PC-3 (cell line): ENCODE results near the gene SUPT16H.

ENCODE experiments used
- CTCF ChIP-seq: fragments of 300-600 bp; sonication (generic); conservative IDR thresholded peaks from 2 replicates; pipeline ENCODE4 v1.5.1; 2017; ENCODE audit warnings: antibody characterized with exemption, low read depth, mild to moderate bottlenecking, low read length
- EZH2phosphoT487 ChIP-seq: fragments of 300-600 bp; sonication (generic); IDR thresholded peaks from 2 replicates; pipeline ENCODE4 v1.6.1; 2018; ENCODE audit warnings: mild to moderate bottlenecking, antibody characterized with exemption, low read length, borderline replicate concordance

GRCh38 chr14:21384494-21384851 lies 654 bp upstream of the SUPT16H start:
- no peak for TF ChIP-seq CTCF
- TF ChIP-seq EZH2phosphoT487 = no peak
